ENCODE results near the gene KIF5C.

The KIF5C gene

GRCh38 chr2:148989882-148990493 lies 115.0 kb downstream of the KIF5C start:
- DNase-seq (ENCODE audit: low read depth in 2 of 2), result no peak

GRCh38 chr2:148990968-148991367 lies 115.9 kb downstream of the KIF5C start:
- DNase-seq (ENCODE audit: low read depth in 2 of 2), result no peak

DNA sequence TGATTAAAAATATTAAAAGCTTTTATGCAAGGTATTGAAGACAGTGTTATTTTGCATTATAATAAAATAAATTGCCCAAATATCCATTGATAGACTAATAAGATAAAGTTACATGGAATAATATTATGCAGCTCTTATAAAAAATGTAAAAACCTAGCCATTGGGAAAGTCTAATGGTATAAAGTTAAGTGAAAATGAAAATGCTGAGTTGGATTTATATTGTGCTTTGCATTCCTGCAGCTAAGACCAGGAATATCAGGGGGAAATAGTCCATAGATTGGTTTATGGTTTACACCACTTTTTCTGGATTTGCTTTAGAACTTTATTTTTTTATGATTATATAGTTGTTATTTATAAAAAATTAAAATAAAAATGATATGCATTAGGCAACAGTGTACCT lies 117.4 kb downstream of the KIF5C start:
- no peak for DNase-seq (ENCODE audit: low read depth in 2 of 2)

DNA sequence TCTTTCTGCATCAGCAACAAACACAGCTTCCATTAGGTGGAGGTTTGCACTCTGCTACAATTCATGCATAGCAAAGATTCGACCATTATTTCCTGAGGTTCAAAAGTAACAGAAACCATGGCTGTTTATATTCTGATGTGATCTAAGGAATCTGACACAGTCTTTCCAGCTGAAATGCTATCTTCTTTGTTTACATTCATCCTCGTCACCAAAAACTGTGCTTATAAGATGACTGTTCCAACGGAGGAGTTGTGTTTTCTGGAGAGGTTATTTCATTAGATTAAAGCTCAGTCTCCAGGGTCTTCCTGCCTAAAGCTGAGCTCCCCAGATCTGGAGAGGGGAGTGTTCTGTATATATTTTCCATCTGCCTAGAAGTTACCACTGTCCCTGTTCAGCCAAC lies 118.3 kb downstream of the KIF5C start:
- no peak for DNase-seq (ENCODE audit: low read depth in 2 of 2)

DNA sequence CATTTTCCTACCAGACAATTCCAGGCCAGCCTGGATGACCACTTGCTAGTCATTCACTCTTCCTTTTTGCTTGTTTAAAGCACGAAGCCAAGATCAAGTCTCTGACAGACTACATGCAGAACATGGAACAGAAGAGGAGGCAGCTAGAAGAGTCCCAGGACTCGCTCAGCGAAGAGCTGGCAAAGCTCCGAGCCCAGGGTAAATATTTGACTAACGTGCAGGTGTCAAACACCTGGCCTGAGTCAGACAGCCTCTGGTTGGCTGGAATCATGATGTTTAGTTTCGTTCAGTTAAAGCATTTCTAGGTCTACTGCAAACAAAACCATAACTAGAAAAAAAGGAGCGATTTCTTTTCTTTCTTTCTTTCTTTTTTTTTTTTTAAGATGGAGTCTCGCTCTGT lies 119.3 kb downstream of the KIF5C start:
- DNase-seq (ENCODE audit: low read depth in 2 of 2), result no peak

DNA sequence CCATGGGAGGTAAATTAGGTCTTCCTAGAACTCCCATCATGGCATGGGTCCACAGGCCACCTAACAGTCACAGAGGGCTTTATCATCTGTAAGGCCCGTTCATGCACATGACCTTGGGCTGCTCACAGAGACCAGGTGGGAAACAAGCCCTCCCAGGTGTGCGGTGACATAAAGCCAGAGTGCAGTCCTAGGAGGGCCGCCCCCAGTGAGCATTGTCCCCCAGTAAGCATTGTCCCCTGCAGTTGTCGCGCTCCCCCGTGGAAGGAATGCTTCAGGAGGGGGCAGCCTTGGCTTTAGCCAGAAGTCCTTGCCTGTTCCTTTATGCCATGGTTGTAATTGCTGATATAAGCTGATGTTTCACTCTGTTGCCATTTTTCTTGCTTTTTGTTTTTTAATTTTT lies 121.8 kb downstream of the KIF5C start:
- DNase-seq (ENCODE audit: low read depth in 2 of 2), result no peak

DNA sequence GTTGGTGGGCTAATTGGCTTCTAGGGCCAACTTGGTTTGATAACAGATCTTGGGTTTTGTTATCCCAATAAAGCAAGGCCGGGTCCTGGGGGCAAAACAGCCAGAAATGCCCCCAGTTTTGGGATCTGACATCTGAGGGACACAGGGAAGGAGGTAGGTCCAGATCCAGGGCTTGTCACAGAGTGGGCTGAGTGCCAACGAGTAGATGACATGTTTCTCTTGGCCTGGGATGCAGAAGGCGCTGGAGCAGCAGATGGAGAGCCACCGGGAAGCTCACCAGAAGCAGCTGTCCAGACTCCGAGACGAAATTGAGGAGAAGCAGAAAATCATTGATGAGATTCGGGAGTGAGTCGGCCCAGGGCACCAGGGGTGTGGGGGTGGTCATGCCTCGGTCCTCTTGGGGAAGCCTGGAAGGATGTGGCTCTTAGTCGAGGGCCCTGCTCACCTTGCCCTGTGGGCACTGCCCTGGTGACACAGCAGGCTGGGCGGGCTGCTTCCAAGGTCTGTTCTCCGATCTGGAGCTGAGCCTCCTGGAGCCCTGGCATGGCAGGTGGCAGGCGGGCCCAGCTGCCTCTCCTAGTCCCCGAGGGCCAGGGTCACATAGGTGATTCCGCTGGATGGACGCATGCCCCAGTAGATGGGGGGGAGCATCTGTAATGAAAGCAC lies 123.3 kb downstream of the KIF5C start:
- DNase-seq (ENCODE audit: low read depth in 2 of 2), result no peak

- no peak for DNase-seq (ENCODE audit: low read depth in 2 of 2)
These were observed 123.8 kb downstream of the KIF5C start for GRCh38 chr2:148998831-148999200.

DNA sequence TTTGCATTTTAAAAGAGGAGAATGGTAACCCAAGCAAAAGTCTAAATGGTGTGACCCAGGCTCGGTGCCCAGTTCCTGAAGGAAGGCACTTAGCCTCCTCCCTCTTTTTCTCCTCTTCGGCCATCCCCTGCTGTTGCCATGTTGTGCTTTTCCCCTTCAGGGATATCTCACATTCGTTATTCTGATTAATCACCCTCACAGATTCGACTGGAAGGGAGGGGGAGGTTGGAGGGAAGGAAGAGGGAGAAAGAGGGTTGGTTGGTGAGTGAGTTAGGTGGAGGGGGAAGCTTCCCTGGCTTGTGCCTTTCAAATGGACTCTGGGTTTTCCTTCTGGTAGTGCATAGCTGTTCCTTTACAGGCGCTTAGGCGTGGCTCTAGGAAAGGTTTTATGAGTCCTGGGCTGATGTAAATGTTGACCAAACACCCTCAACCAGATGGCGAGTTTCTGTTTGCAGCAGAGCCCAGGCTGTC lies 124.5 kb downstream of the KIF5C start:
- DNase-seq (ENCODE audit: low read depth in 2 of 2), result no peak

DNA sequence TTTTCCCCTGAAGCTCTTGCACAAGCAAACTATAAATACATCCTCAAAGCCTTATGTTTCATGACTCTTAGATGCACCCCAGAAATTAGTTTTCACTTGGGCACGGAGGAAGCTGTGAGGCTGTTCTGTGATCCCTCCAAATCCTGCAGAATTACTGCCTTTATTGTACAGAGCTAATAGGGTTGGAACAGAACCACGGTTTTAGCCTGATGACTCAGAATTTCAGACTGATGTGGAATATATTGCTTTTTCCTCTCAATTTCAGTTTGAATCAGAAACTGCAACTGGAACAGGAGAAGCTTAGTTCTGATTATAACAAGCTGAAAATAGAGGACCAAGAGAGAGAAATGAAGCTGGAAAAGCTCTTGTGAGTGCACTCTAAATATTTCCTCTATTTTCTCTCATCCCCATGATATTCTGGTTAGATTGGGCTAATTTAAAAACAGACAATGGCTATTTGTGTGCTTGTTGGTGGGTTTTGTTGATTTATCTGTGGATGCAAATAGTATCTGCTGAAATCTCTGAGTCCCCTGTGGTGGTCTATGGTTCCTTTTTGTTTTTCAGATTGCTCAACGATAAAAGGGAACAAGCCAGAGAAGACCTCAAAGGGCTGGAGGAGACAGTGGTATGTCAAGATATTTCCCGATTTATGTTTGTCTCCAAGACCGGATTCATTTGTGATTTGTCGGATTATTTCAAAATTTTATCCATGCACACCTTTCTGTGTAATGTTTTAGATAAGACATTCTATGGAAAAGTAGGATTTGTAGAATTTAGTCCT lies 125.3 kb downstream of the KIF5C start:
- DNase-seq (ENCODE audit: low read depth in 2 of 2), result no peak

- DNase-seq (ENCODE audit: low read depth in 2 of 2), result no peak
These were observed 126.5 kb downstream of the KIF5C start for GRCh38 chr2:149001496-149001895.

- DNase-seq (ENCODE audit: low read depth in 2 of 2), result no peak
These were observed 127.4 kb downstream of the KIF5C start for GRCh38 chr2:149002378-149002890.

DNA sequence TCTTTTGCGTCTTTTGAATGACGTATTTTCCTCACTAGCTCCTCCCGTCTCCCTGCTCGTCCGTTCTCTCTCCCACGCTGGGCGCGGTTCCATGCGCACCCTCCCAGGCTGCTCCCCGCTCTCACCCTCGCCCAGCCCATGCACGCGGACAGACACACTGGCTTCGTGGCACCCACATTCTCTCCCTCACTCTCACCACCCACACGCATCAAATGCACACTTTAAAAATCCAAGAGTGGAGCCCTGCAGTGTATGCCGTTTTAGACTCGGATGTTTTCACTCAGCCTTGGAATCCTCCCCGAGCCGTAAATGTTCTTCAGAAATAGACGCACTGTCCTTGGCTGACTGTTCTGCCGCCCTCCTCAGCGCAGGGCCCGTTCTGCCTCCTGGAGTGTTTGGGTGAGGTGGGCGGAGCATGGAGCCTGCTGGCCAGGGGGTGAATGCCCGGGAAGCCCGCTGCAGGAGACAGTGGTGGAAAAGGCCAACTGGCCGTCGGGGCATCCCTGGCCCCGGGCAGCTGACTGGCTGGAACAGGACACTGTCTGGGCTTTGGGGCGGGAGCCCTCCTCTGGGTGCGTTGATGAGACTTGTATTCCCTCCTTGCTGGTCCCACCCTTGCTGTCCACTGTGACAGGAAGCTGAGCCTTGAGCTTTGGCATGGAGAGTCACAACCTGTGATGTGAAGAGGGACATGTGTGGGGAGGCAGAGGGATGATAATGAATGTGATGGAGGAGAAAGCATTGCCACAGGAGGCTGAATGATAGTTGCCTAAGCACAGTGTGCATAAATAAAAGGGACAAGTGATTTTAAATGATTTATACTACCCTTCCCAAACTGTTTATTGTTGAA lies 128.1 kb downstream of the KIF5C start:
- no peak for DNase-seq (ENCODE audit: low read depth in 2 of 2)

- no peak for DNase-seq (ENCODE audit: low read depth in 2 of 2)
These were observed 129.8 kb downstream of the KIF5C start for GRCh38 chr2:149004836-149005235.

DNA sequence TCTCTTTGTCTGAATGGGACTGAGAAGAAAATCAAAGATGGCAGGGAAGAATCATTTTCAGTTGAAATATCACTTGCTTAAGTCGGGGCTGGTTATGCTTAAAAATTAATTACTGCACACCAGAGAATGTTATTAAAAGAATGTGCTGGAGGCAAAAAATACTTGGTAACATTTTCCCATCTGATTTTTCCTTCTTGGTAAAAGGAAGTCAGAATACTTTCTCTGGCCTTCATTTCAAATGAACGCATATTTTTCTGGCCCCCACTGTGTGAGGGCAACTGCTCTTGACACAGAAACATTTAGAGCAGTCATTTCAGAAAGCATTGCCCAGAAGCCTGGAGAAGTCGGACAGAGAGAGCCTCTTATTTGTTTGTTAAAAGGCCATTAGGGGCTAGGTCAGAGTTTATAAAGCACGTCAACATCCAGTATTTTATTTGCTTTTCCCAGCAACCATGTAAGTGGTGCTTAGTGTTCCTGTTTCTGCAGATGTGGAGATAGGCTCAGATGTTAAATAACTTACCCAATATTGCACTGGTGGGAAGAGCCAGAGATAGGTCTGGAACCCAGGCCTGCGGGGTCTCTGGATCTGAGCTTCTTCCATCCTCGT lies 130.5 kb downstream of the KIF5C start:
- DNase-seq (ENCODE audit: low read depth in 2 of 2), result no peak

- DNase-seq (ENCODE audit: low read depth in 2 of 2), result no peak
These were observed 132.0 kb downstream of the KIF5C start for GRCh38 chr2:149006883-149007543.

- DNase-seq (ENCODE audit: low read depth in 2 of 2), result no peak
These were observed 133.4 kb downstream of the KIF5C start for GRCh38 chr2:149008381-149008780.

DNA sequence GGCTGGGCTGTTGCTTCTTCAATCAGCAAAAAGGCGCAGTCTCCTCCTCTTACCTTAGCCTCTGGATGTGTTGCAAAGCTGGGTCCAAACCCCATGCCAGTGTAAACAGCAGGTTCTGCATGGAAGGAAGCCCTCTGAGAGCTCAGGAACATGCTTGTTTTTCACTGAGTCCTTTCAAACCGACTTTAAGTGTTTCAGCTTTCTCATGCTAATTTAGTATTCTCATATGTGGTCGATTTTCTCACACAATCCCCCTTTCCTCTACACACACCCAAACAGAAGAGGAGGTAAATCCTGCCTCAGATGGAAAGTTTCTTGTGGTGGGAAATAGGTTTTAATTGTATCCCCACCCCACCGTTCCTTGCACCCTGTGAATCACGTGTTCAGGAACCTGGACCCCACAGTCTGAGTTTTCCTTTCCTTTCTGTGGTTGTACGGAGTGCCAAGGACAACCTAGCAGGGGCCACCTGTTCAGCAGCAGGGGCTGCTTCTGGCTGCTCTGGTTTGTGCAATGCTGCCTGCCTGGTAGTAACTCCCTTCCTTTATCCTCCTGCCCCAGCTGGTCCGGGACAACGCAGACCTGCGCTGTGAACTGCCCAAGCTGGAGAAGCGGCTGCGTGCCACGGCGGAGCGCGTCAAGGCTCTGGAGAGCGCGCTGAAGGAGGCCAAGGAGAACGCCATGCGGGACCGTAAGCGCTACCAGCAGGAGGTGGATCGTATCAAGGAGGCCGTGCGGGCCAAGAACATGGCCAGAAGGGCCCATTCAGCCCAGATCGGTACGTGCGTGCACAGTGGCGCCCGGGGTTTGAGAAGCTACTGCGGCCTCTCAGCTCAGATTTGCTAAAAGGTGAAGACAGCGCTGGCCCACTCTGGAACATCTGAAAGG lies 134.8 kb downstream of the KIF5C start:
- no peak for DNase-seq (ENCODE audit: low read depth in 2 of 2)

- no peak for DNase-seq (ENCODE audit: low read depth in 2 of 2)
These were observed 137.5 kb downstream of the KIF5C start for GRCh38 chr2:149012545-149012944.

DNA sequence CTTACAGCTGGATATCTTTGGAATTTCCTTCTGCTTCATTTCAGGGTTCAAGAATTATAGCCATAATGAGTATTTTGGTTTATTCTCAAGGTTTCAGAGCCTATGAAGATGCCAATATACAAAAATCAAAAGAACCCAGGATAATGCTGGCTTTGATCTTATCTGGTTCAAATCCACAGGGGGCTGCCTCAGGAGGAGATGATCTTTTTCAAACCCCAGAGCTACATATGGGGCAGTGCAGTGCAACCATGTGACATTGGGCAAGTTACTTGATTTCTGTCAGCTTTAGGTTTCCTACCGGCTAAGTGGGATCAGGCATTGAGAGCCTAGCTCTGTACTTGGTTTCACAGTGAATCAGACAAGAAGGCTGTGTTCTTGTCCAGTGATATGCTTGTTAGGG lies 140.5 kb downstream of the KIF5C start:
- DNase-seq (ENCODE audit: low read depth in 2 of 2), result no peak
